Naive thymus-derived CD4-positive, alpha-beta T cell (primary cell): ENCODE results near the gene CDH4. TPM values are rescaled to one million over a fixed set of nuclear protein-coding genes. Genes with fewer than 3 reads are reported as not detected.
A peak's percentile ranks its signal among the peaks of the same experiment; 100 is the strongest.

Source experiments
- ATAC-seq: fragments of 150-1000 bp; cut with Tn5 transposase; 2 replicates; pipeline ENCODE4 v1.10.0; 2021; ENCODE audit warnings: mild to moderate bottlenecking, moderate library complexity
- CTCF ChIA-PET: fragments of 350-600 bp; sonication (Branson Sonifier 250); formaldehyde crosslinking; loops from one replicate; lab custom pipeline; 2021; ENCODE audit warnings: antibody characterized with exemption; lab: Charles Lee
- POLR2A ChIA-PET: fragments of 350-600 bp; sonication (Branson Sonifier 250); formaldehyde crosslinking; loops from one replicate; lab custom pipeline; 2021; ENCODE audit warnings: antibody characterized with exemption, inconsistent platforms; lab: Charles Lee
- DNase-seq, 9 donors: peaks; one replicate each; pipeline versions ENCODE4 v3.0.0 to v3.0.0-alpha.2; 2020 to 2022; ENCODE audit warnings: mixed read lengths in 1 of 9
- H3K27ac ChIP-seq: one replicate; pipeline ENCODE4 v1.7.0; 2013; ENCODE audit warnings: mild to moderate bottlenecking, low read depth, low read length, moderate library complexity
- H3K27me3 ChIP-seq, 2 donors: one replicate each; pipeline ENCODE4 v1.7.0; 2013; ENCODE audit warnings: low read length in 2 of 2, mild to moderate bottlenecking in 2 of 2, moderate library complexity in 2 of 2; ENCODE audit not compliant: control insufficient read depth in 2 of 2, insufficient read depth in 2 of 2
- H3K36me3 ChIP-seq, 3 experiments: 1 replicate in 2 of 3; 2 replicates in 1 of 3; pipeline ENCODE4 v1.7.0; 2013; ENCODE audit warnings: low read length in 3 of 3, mild to moderate bottlenecking in 3 of 3, moderate library complexity in 1 of 3; ENCODE audit not compliant: insufficient read depth in 3 of 3, control insufficient read depth in 2 of 3
- H3K4me1 ChIP-seq, 2 donors: one replicate each; pipeline ENCODE4 v1.7.0; 2013; ENCODE audit warnings: low read length in 2 of 2, mild to moderate bottlenecking in 2 of 2, moderate library complexity in 1 of 2; ENCODE audit not compliant: control insufficient read depth in 2 of 2, insufficient read depth in 2 of 2
- H3K4me3 ChIP-seq: 2 replicates; pipeline ENCODE4 v1.7.0; 2013; ENCODE audit warnings: mild to moderate bottlenecking, low read length
- H3K9me3 ChIP-seq, 3 experiments: 1 replicate in 2 of 3; 2 replicates in 1 of 3; pipeline ENCODE4 v1.7.0; 2013; ENCODE audit warnings: low read length in 3 of 3; ENCODE audit not compliant: control insufficient read depth in 2 of 3
- H3K27ac Mint-ChIP-seq, 9 donors: one replicate each; pipeline ENCODE4 v1.8.0; 2020 to 2022; ENCODE audit warnings: mixed read lengths in 9 of 9, mild to moderate bottlenecking in 8 of 9, moderate library complexity in 5 of 9, inconsistent platforms in 2 of 9
- H3K27me3 Mint-ChIP-seq, 5 donors: one replicate each; pipeline ENCODE4 v1.8.0; 2021 to 2022; ENCODE audit warnings: mixed read lengths in 5 of 5, mild to moderate bottlenecking in 1 of 5
- H3K36me3 Mint-ChIP-seq, 5 donors: one replicate each; pipeline ENCODE4 v1.8.0; 2020 to 2022; ENCODE audit warnings: mixed read lengths in 5 of 5, mild to moderate bottlenecking in 3 of 5, inconsistent platforms in 1 of 5
- H3K4me1 Mint-ChIP-seq, 7 donors: one replicate each; pipeline ENCODE4 v1.8.0; 2020 to 2022; ENCODE audit warnings: mixed read lengths in 7 of 7, mild to moderate bottlenecking in 3 of 7, inconsistent platforms in 1 of 7
- H3K4me3 Mint-ChIP-seq, 10 donors: one replicate each; pipeline ENCODE4 v1.8.0; 2020 to 2022; ENCODE audit warnings: mild to moderate bottlenecking in 10 of 10, mixed read lengths in 10 of 10, moderate library complexity in 6 of 10, inconsistent platforms in 2 of 10
- H3K9me3 Mint-ChIP-seq, 11 donors: one replicate each; pipeline ENCODE4 v1.8.0; 2020 to 2022; ENCODE audit warnings: mixed read lengths in 11 of 11, mild to moderate bottlenecking in 4 of 11, inconsistent platforms in 1 of 11, moderate library complexity in 1 of 11
- intact Hi-C, 2 donors: fragments of 100-400 bp; cut with micrococcal nuclease; formaldehyde crosslinking; loops; one replicate each; pipeline ENCODE4 v1.15.1; 2023
- polyA plus RNA-seq, 2 donors: library from polyadenylated mRNA; unstranded; fragments of 300-500 nt; fragmentation: Illumina TruSeq; gene quantifications; one replicate each; pipeline ENCODE4 v1.2.3, GENCODE V29; 2021
- total RNA-seq, 6 experiments: library from RNA in 5 of 6; stranded (reverse) in 5 of 6; gene quantifications; 1 replicate in 5 of 6; 2 replicates in 1 of 6; pipeline ENCODE4 v1.2.3 and lab custom pipeline; 2021 to 2026

The CDH4 gene
- total and polyA plus RNA-seq, 7 experiments from 2014 or later: 0.05 to 0.43 (median 0.14) TPM; not detected in 1

GRCh38 chr20:61322151-61322865, 70.2 kb downstream of the CDH4 start:
- intact Hi-C loops: no loop called here
- no peak overlapping the region for H3K4me3 Mint-ChIP-seq

GRCh38 chr20:61324906-61325305, 72.8 kb downstream of the CDH4 start:
- H3K4me1 ChIP-seq: no peaks in the 10 kb centered on the region
- DNase-seq: no peak
- Mint-ChIP-seq H3K4me1 (no peaks in the 10 kb centered on the region), H3K9me3 (peaks cover 0 to 4% (median 0%) of the 10 kb centered on the region in 11 donors), H3K27me3 (peaks cover 0 to 4% (median 0%) of the 10 kb centered on the region in 5 donors), H3K36me3 (no peaks in the 10 kb centered on the region), H3K4me3 (no peak overlapping the region), H3K27ac (no peak overlapping the region)
- H3K4me3 ChIP-seq: no peak overlapping the region
- no peaks in the 10 kb centered on the region for H3K27me3 ChIP-seq
- no peak overlapping the region for H3K27ac ChIP-seq
- no peaks in the 10 kb centered on the region for H3K36me3 ChIP-seq
- intact Hi-C loops: no loop called here
- no peak for ATAC-seq
- CTCF ChIA-PET: no interaction called here
- H3K9me3 ChIP-seq: no peaks in the 10 kb centered on the region
- POLR2A ChIA-PET: no interaction called here

More at GRCh38 chr20:61322151-61322865, 70.2 kb downstream of the CDH4 start:
- H3K36me3 Mint-ChIP-seq: no peaks in the 10 kb centered on the region
- peaks cover 0 to 8% (median 0%) of the 10 kb centered on the region in 5 donors for H3K27me3 Mint-ChIP-seq
- H3K4me1 Mint-ChIP-seq: no peaks in the 10 kb centered on the region
- DNase-seq: no peak
- no peak overlapping the region for H3K27ac ChIP-seq
- CTCF ChIA-PET: no interaction called here
- no peak overlapping the region for H3K4me3 ChIP-seq
- H3K27me3 ChIP-seq: no peaks in the 10 kb centered on the region
- no peaks in the 10 kb centered on the region for H3K9me3 ChIP-seq
- POLR2A ChIA-PET: no interaction called here
- peaks cover 0 to 2% (median 0%) of the 10 kb centered on the region in 11 donors for H3K9me3 Mint-ChIP-seq
- ATAC-seq: no peak
- no peaks in the 10 kb centered on the region for H3K4me1 ChIP-seq
- no peaks in the 10 kb centered on the region for H3K36me3 ChIP-seq
- no peak overlapping the region for H3K27ac Mint-ChIP-seq

- POLR2A ChIA-PET: no interaction called here
- Histone ChIP-seq H3K36me3 (no peaks in the 10 kb centered on the region), H3K4me3 (no peak overlapping the region), H3K27ac (no peak overlapping the region), H3K27me3 (no peaks in the 10 kb centered on the region), H3K9me3 (no peaks in the 10 kb centered on the region), H3K4me1 (no peaks in the 10 kb centered on the region)
- no peak for DNase-seq
- intact Hi-C loops: no loop called here
- CTCF ChIA-PET: no interaction called here
- peaks cover 0 to 4% (median 0%) of the 10 kb centered on the region in 11 donors for H3K9me3 Mint-ChIP-seq
- H3K4me1 Mint-ChIP-seq: no peaks in the 10 kb centered on the region
- ATAC-seq: no peak
- H3K27ac Mint-ChIP-seq: no peak overlapping the region
- no peaks in the 10 kb centered on the region for H3K36me3 Mint-ChIP-seq
- H3K27me3 Mint-ChIP-seq: peaks cover 0 to 4% (median 0%) of the 10 kb centered on the region in 5 donors
- H3K4me3 Mint-ChIP-seq: no peak overlapping the region
These were observed 73.7 kb downstream of the CDH4 start for GRCh38 chr20:61325718-61326117.

GRCh38 chr20:61328911-61329558, 77.0 kb downstream of the CDH4 start:
- intact Hi-C loops: no loop called here
- no peaks in the 10 kb centered on the region for H3K4me1 ChIP-seq
- Mint-ChIP-seq H3K4me3 (no peak overlapping the region), H3K9me3 (peaks cover 0 to 4% (median 0%) of the 10 kb centered on the region in 11 donors), H3K27ac (no peak overlapping the region), H3K4me1 (no peaks in the 10 kb centered on the region), H3K27me3 (peaks cover 0 to 10% (median 0%) of the 10 kb centered on the region in 5 donors), H3K36me3 (no peaks in the 10 kb centered on the region)
- H3K9me3 ChIP-seq: no peaks in the 10 kb centered on the region
- CTCF ChIA-PET: no interaction called here
- H3K27me3 ChIP-seq: no peaks in the 10 kb centered on the region
- ATAC-seq: peak; percentile 44
- no peak overlapping the region for H3K4me3 ChIP-seq
- DNase-seq: no peak
- POLR2A ChIA-PET: no interaction called here
- H3K36me3 ChIP-seq: no peaks in the 10 kb centered on the region
- H3K27ac ChIP-seq: no peak overlapping the region

GRCh38 chr20:61330441-61330840, 78.4 kb downstream of the CDH4 start:
- DNase-seq: no peak
- no peaks in the 10 kb centered on the region for H3K36me3 Mint-ChIP-seq
- H3K4me1 Mint-ChIP-seq: no peaks in the 10 kb centered on the region
- no peak overlapping the region for H3K4me3 Mint-ChIP-seq
- H3K9me3 Mint-ChIP-seq: peaks cover 0 to 4% (median 0%) of the 10 kb centered on the region in 11 donors
- Histone ChIP-seq H3K27ac (no peak overlapping the region), H3K4me3 (no peak overlapping the region), H3K27me3 (no peaks in the 10 kb centered on the region), H3K4me1 (no peaks in the 10 kb centered on the region), H3K9me3 (no peaks in the 10 kb centered on the region), H3K36me3 (no peaks in the 10 kb centered on the region)
- intact Hi-C loops: no loop called here
- ChIA-PET POLR2A (no interaction called here), CTCF (no interaction called here)
- no peak for ATAC-seq
- H3K27ac Mint-ChIP-seq: no peak overlapping the region
- H3K27me3 Mint-ChIP-seq: peaks cover 0 to 19% (median 0%) of the 10 kb centered on the region in 5 donors

GRCh38 chr20:61331543-61331942, 79.5 kb downstream of the CDH4 start:
- no peak for DNase-seq
- no peaks in the 10 kb centered on the region for H3K9me3 ChIP-seq

More at GRCh38 chr20:61331543-61331942, 79.5 kb downstream of the CDH4 start:
- no peak overlapping the region for H3K4me3 Mint-ChIP-seq
- peaks cover 0 to 6% (median 0%) of the 10 kb centered on the region in 11 donors for H3K9me3 Mint-ChIP-seq
- Histone ChIP-seq H3K27me3 (no peaks in the 10 kb centered on the region), H3K36me3 (no peaks in the 10 kb centered on the region), H3K27ac (no peak overlapping the region), H3K4me3 (no peak overlapping the region), H3K4me1 (no peaks in the 10 kb centered on the region)
- H3K27ac Mint-ChIP-seq: no peak overlapping the region
- intact Hi-C loops: no loop called here
- peaks cover 0 to 26% (median 4%) of the 10 kb centered on the region in 5 donors for H3K27me3 Mint-ChIP-seq
- ATAC-seq: no peak
- CTCF ChIA-PET: no interaction called here
- POLR2A ChIA-PET: no interaction called here
- H3K36me3 Mint-ChIP-seq: no peaks in the 10 kb centered on the region
- H3K4me1 Mint-ChIP-seq: no peaks in the 10 kb centered on the region
